Coronary artery (tissue), 2 donors: Measurements from ENCODE around the gene CLTCL1.
"Not testable (repeated sequence)": the region's sequence is repeated elsewhere in the genome, so short reads cannot be mapped to it uniquely, and the experiment has no call there.

Experiments used
- DNase-seq: peaks from one replicate; pipeline ENCODE4 v3.0.0-alpha.2; 2017; ENCODE audit warnings: low spot score
- H3K27ac ChIP-seq, 2 donors: fragments of 200-600 bp; sonication (generic); one replicate each; pipeline ENCODE4 v1.5.1; 2016 to 2019
- H3K4me3 ChIP-seq: fragments of 200-600 bp; sonication (generic); 2 replicates; pipeline ENCODE4 v1.5.1; 2016; ENCODE audit warnings: mild to moderate bottlenecking, moderate library complexity
- CTCF ChIP-seq: fragments of 200-600 bp; sonication (generic); IDR thresholded peaks from one replicate; pipeline ENCODE4 v1.5.1; 2019; ENCODE audit warnings: antibody characterized with exemption

CLTCL1 gene

GRCh38 chr22:19289475-19290161, 1.9 kb downstream of the CLTCL1 start:
- peak overlapping the region; percentile 98 for H3K4me3 ChIP-seq
- DNase-seq: no peak
- H3K27ac ChIP-seq: no peak overlapping the region
- no peak for TF ChIP-seq CTCF

DNA sequence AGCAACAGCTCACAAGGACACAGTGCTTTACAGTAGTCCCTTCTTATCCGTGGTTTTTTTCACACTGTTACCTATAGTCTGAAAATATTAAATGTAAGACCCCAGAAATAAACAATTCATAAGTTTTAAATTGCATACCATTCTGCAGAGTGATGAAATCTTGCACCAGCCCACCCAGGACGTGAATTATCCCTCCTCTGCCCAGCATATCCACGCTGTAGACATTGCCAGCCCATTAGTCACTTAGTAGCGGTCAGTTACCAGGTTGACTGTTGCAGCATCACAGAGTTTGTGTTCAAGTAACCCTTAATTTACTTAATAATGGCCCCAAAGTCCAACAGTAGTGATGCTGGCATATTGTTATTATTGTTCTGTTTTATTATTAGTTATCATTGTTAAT, 3.6 kb downstream of the CLTCL1 start:
- DNase-seq: no peak
- H3K27ac ChIP-seq: no peak overlapping the region
- no peak overlapping the region for H3K4me3 ChIP-seq
- no peak for TF ChIP-seq CTCF

DNA sequence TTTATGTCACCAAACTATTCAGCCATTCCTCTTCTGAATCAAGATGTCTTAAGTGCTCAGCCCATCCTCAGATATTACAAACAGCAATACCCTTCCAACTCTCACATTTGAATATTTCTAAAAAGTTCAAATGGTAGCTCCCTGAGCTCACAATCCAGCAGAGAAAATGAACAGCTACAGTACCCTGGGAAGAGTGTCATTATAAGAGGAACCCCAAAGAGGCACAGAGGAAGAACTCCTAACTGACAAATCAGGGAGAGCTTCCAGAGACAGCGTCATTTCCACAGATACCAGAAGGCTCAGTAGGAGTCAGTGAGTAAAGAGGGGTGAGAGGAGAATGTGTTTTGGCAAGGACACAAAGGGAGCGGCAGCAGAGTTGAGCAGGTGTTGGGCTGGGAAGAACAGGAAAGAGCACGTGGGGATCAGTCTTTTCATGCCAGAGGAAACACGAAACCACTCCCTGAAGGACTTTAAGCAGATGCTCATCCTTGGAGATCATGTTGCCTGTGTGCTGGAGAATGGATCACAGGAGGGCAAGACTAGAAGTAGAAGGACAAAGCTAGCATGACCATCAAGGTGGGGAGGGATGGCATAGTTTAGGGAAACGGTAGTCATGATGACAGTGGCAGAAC, 4.3 kb downstream of the CLTCL1 start:
- no peak overlapping the region for H3K27ac ChIP-seq
- no peak for TF ChIP-seq CTCF
- DNase-seq: no peak
- H3K4me3 ChIP-seq: no peak overlapping the region

DNA sequence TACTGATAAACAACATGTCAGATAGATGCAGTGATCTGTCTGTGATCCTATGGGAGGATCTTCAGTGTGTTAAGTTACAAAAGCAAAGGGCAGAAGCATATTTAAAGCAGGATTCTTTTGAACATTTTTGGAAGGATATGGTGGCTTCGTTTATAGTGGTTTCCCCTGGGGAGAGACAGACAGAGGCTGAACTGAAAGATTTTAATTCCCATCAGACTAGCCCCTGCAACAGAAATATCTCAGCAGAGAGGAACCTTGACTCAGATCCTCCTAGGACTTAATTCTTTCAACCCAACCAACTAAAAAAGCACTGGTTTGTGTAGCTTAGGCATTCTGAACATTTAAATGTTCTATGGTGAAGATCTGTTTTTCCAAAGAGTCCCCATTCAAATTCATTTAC, 5.7 kb downstream of the CLTCL1 start:
- DNase-seq: no peak
- TF ChIP-seq CTCF: no peak
- Histone ChIP-seq H3K4me3 (no peak overlapping the region), H3K27ac (peak overlapping the region; percentile 27 to 52)

- H3K4me3 ChIP-seq, DNase-seq, H3K27ac ChIP-seq: not testable (repeated sequence)
These were observed 12.4 kb downstream of the CLTCL1 start for GRCh38 chr22:19279143-19279542.

- H3K27ac ChIP-seq: no peak overlapping the region
These were observed 13.7 kb downstream of the CLTCL1 start for GRCh38 chr22:19277785-19278184.

More at GRCh38 chr22:19277785-19278184, 13.7 kb downstream of the CLTCL1 start:
- no peak overlapping the region for H3K4me3 ChIP-seq
- no peak for DNase-seq
- no peak for TF ChIP-seq CTCF
